Measurements from ENCODE around the gene ZNF224.

DNA sequence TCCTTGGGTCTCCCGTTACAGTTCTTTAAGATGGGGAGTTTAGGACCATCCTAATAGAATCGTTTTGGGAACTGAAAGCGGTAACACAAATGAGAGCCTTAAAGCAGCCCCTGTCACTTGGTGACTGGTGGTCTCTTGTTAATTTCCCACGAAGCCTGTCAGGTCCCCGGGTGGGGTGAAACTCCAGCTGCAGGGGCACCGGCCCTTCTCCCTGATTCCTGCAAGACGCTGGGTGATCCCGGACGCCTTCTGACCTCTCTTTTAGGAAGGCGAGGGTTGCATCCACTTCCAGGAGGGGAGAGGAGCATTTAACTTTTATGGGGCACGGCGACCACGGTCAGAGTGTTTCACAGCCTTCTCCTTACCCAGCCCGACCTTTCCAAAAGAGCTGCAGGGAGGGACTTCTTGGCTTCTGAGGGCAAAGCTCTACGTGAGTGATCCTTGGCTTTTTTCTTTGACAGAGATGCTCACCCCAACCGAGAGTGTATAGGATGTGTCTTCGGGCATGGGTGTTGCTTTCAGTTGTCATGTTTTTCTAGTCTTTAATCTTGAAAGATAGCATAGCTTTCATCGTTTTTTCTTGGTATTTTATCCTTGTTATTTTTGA, 19.7 kb downstream of the ZNF224 start:
- no peak for TF ChIP-seq CTCF (IDR thresholded peaks at IDR 0.05)
- no peak for TF ChIP-seq POLR2A (IDR thresholded peaks at IDR 0.05)
